ENCODE results near the gene MLX. TPM values are rescaled to one million over a fixed set of nuclear protein-coding genes. Genes with fewer than 3 reads are reported as not detected.
A peak's percentile ranks its signal among the peaks of the same experiment; 100 is the strongest.
"Not testable (repeated sequence)": the region's sequence is repeated elsewhere in the genome, so short reads cannot be mapped to it uniquely, and the experiment has no call there.

The MLX gene
- total RNA-seq, 1 donor from 2014 or later: 33.2 TPM

DNA sequence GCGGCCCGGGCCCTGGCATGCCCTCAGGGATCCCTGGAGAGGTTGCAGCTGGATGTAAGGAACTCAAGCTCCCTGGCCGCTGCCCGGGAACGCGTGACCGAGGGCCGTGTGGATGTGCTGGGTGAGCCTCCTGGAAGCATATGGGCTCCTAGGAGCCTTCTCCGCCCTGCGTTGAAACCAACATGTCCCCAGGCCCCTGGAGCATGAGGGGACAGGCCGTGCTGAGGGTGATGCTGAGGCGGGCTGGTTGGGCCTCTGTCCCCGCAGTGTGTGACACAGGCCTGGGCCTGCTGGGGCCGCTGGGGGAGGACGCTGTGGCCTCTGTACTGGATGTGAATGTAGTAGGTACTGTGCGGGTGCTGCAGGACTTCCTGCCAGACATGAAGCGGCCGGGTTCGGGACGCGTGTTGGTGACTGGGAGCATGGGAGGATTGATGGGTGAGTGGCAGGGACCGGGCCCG, 19.9 kb upstream of the MLX start:
- no peak for TF ChIP-seq CTCF (IDR thresholded peaks at IDR 0.05; ENCODE audit: insufficient read depth, low read length, severe bottlenecking)
- FAIRE-seq: no peak
- H3K4me3 ChIP-seq (ENCODE audit: low read depth, low read length): no peak overlapping the region
- H3K36me3 ChIP-seq (ENCODE audit: control insufficient read depth, insufficient read depth, low read length): peaks cover 9% of the 10 kb centered on the region
- no peaks in the 10 kb centered on the region for H3K27me3 ChIP-seq (ENCODE audit: control insufficient read depth, insufficient read depth, low read length)
- no peak for DNase-seq (ENCODE audit: low read depth)

GRCh38 chr17:42547698-42548069, 19.2 kb upstream of the MLX start:
- TF ChIP-seq CTCF (IDR thresholded peaks at IDR 0.05; ENCODE audit: insufficient read depth, low read length, severe bottlenecking): no peak
- no peak overlapping the region for H3K4me3 ChIP-seq (ENCODE audit: low read depth, low read length)
- H3K27me3 ChIP-seq (ENCODE audit: control insufficient read depth, insufficient read depth, low read length): no peaks in the 10 kb centered on the region
- no peak for FAIRE-seq
- DNase-seq (ENCODE audit: low read depth): no peak
- peaks cover 9% of the 10 kb centered on the region for H3K36me3 ChIP-seq (ENCODE audit: control insufficient read depth, insufficient read depth, low read length)

GRCh38 chr17:42548070-42548837, 18.6 kb upstream of the MLX start:
- TF ChIP-seq CTCF (IDR thresholded peaks at IDR 0.05; ENCODE audit: insufficient read depth, low read length, severe bottlenecking): peak; percentile 84
- peaks cover 6% of the 10 kb centered on the region for H3K36me3 ChIP-seq (ENCODE audit: control insufficient read depth, insufficient read depth, low read length)
- peak overlapping the region; percentile 46 for H3K4me3 ChIP-seq (ENCODE audit: low read depth, low read length)
- FAIRE-seq (no peak), DNase-seq (ENCODE audit: low read depth) (peak; percentile 72)
- H3K27me3 ChIP-seq (ENCODE audit: control insufficient read depth, insufficient read depth, low read length): no peaks in the 10 kb centered on the region

GRCh38 chr17:42548993-42549755, 17.7 kb upstream of the MLX start:
- no peak for TF ChIP-seq CTCF (IDR thresholded peaks at IDR 0.05; ENCODE audit: insufficient read depth, low read length, severe bottlenecking)
- Histone ChIP-seq H3K4me3 (ENCODE audit: low read depth, low read length) (no peak overlapping the region), H3K27me3 (ENCODE audit: control insufficient read depth, insufficient read depth, low read length) (no peaks in the 10 kb centered on the region), H3K36me3 (ENCODE audit: control insufficient read depth, insufficient read depth, low read length) (peaks cover 2% of the 10 kb centered on the region)
- peak; percentile 36 for FAIRE-seq
- DNase-seq (ENCODE audit: low read depth): no peak

- FAIRE-seq; DNase-seq (ENCODE audit: low read depth); H3K36me3 ChIP-seq (ENCODE audit: control insufficient read depth, insufficient read depth, low read length); H3K27me3 ChIP-seq (ENCODE audit: control insufficient read depth, insufficient read depth, low read length): not testable (repeated sequence)
- H3K4me3 ChIP-seq (ENCODE audit: low read depth, low read length): peak within 1 kb of the TSS; percentile 78
Measured at GRCh38 chr17:42552736-42553135, 14.2 kb upstream of the MLX start, which contains the start of gene HSD17B1. Gene HSD17B1, plus strand, starts transcription at chr17:42552923. Its CDS starts 11 bp downstream, at chr17:42552934.

GRCh38 chr17:42553161-42553818, 13.6 kb upstream of the MLX start:
- no peaks in the 10 kb centered on the region for H3K36me3 ChIP-seq (ENCODE audit: control insufficient read depth, insufficient read depth, low read length)
- peak; percentile 47 for TF ChIP-seq CTCF (IDR thresholded peaks at IDR 0.05; ENCODE audit: insufficient read depth, low read length, severe bottlenecking)
- H3K4me3 ChIP-seq (ENCODE audit: low read depth, low read length): peak overlapping the region; percentile 78
- FAIRE-seq (no peak), DNase-seq (ENCODE audit: low read depth) (peak; percentile 81)
- no peaks in the 10 kb centered on the region for H3K27me3 ChIP-seq (ENCODE audit: control insufficient read depth, insufficient read depth, low read length)
